ENCODE results near the gene PNPLA6.
"Not testable (repeated sequence)": the region's sequence is repeated elsewhere in the genome, so short reads cannot be mapped to it uniquely, and the experiment has no call there.

Gene PNPLA6

DNA sequence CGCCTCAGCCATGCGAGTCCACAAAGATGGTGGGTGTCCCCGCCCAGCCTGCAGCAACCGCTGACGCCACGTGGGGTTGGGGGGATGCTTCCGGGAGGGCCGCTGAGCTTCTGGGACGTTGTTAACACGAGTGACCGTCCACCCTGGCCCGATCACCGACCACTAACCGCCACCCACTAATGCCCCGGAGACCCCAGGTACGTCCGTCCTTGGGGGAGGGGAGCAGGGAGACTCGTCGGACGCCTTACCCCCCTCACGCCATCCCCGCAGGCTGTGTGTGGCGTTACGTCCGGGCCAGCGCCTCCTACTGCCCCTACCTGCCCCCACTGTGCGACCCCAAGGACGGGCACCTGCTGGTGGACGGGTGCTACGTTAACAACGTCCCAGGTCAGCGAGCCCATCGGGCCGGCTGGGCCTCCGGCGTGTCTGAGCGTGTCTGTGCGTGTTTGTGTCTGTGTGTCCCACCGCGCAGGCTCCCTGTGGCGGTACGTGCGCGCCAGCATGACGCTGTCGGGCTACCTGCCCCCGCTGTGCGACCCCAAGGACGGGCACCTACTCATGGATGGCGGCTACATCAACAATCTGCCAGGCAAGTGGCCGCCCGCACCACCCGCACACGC is 21.3 kb downstream of the PNPLA6 start:
- DNase-seq, result no peak

DNA sequence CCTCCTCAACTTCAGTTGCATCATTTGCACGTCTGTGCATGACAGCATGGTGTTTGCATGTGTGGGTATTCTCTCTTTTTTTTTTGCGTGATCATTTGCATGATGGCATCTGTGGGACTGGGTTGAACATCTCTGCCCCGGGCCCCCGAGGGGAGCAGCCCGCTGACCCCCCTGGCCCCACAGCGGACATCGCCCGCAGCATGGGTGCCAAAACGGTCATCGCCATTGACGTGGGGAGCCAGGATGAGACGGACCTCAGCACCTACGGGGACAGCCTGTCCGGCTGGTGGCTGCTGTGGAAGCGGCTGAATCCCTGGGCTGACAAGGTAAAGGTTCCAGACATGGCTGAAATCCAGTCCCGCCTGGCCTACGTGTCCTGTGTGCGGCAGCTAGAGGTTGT is 23.1 kb downstream of the PNPLA6 start:
- DNase-seq, result no peak

DNA sequence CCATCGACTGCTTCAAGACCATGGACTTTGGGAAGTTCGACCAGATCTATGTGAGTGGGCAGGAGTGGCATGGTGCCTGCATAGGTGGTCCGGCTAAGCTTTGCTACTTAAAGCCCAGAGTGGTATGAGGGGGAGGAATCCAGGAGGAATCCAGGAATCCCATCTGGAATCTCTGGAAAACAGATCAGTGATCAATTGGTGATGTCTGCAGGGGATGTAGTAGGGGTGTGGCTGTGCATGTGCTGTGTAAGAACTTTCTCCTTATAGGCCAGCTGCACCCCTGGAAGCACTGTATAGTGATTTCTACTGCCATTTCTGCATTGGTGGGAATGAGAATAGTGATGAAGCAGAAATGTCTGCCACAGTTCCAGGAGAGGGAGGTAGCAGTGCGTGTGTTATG is 23.6 kb downstream of the PNPLA6 start:
- no peak for DNase-seq

DNA sequence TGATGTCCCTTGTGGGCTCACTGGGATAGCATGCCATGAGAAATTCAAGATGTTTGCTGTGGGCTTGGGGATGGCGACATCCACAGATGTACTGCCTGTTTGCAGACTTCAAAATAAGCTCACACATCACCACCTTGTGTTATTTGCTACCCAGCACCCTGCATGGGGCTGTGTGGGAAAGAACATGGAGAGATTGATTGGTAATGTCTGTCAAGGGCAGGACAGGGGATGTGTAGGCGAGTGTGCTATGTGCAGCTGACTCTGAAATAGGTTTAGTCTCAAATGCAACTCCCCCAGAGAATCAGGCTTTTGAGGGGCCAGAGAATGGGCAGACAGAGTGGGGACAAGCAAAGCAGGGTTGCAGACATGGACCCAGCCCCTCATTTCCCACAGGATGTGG is 24.7 kb downstream of the PNPLA6 start:
- DNase-seq, result no peak

DNA sequence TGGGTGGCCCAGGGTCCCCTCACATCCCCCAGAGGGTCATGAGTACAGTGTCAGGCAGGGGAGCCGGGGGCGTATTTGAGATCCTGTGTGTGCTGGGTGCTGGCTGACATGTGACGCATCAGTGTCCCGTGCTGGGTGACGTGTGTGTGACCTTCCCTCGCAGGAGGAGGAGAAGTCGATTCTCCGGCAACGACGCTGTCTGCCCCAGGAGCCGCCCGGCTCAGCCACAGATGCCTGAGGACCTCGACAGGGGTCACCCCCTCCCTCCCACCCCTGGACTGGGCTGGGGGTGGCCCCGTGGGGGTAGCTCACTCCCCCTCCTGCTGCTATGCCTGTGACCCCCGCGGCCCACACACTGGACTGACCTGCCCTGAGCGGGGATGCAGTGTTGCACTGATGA is 25.8 kb downstream of the PNPLA6 start:
- DNase-seq, result no peak

DNA sequence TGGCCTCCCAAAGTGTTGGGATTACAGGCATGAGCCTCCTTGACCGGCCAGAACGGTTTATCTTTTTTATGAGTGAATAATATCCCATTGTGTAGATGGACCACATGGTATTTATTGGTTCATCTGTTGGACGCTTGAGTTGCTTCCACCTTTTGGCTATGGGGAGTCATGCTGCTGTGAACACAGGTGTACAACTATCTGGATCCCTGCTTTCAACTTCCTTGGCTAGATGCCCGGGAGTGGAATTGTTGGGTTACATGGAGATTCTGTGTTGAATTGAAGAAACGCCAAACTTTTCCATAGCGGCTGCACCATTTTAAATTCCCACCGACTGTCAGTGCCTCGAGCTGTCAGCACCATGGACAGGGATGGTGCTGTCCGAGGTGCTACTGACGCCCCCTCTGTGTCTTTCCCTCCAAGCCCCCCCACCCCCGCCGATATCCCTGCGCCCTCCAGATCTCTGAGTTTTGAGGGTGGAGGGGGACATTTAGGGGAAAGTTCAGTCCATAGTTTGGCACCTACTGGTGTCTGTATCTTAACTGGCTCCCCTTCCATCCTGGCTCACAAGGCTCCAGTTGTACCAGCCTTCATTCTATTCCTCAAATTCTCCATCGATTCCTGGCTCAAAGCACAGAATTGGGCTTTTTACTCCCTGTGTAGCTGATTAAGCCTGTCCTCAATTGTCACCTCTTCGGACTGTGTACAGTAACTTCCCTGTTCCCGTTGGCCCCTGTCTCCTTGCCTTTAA is 27.3 kb downstream of the PNPLA6 start:
- no peak for DNase-seq

DNA sequence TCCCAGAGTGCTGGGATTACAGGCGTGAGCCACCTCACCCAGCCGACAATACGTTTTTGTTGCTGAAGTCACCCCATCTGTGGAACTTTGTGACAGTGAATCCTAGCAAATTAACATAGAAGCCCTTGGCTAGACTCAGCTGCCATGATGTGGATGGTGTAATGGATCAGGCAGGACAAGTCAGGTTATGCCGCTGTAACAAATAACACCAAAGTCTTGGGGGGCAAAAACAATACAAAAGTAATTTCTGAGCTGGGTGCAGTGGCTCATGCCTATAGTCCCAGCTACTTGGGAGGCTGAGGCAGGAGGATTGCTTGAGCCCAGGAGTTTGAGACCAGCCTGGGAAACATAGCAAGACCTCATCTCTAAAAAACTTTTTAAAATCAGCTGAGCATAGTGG is 29.3 kb downstream of the PNPLA6 start:
- DNase-seq, result no peak

DNA sequence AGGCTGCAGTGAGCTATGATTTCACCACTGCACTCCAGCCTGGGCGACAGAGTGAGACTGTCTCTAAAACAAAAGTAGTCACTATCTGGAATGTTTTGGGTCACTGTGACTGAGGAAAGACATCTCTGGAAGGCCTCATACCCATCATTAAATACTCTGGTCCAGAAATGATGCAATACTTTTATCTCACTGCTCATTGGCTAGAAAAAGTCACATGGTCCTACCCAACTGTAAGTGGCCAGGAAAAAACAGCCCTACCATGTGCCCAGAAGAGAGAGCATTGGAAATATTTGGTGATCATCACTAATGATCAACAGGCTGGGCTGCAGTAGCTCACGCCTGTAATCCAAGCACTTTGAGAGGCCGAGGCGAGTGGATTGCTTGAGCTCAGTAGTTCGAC is 29.8 kb downstream of the PNPLA6 start:
- no peak for DNase-seq

DNA sequence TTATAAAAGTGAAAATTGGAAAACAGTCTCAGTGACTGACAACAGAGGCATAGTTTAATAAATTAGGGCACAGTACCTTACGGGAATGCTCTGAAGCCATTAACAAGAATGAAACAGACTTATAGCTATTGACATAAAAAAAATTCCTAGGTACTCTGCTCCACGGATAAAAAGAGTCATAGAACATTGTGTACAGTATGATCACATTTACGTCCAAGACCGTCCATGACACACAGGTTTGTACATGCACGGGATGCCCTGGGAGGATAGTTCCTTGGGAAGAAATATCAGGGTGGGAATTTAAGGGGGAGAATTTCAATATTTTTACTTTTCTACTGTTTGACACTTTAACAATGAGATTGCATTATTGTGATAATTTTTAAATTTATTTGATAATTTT is 35.2 kb downstream of the PNPLA6 start:
- DNase-seq, result no peak

DNA sequence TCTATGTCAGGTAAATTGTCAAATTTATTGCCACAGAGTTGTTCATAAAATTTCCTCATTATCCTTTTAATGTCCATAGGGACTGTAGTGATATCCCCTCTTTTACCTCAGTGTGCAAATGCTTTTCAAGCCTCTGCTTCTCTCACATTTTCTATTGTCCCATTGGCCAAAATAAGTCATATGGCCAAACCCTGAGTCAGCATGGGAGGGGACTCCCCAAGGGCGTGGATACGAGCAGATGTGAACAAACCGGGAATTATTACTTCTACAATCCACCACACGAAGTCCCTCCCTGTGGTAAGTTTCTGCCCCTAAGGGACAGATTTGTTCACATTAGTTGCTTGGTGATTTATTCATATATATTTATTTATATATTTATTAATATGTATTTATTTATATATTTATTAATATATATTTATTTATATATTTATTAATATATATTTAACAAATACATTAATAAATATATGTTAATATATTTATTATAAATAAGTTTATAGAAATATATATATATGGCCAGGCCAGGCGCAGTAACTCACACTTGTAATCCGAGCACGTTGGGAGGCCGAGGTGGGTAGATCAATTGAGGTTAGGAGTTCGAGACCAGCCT is 40.0 kb downstream of the PNPLA6 start:
- peak; percentile 78 for DNase-seq

DNA sequence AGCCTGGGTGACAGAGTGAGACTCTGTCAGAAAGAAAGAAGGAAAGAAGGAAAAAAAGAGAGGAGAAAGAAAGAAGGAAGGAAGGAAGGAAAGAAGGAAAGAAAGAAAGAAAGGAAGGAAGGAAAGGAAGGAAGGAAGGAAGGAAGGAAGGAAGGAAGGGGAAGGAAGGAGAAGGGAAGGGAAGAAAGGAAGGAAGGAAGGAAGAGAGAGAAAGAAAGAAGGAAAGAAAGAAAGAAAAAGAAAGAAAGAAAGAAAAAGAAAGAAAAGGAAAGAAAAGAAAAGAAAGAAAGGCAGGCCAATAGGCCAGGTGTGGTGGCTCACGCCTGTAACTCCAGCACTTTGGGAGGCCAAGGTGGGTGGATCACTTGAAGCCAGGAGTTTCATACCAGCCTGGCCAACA is 41.9 kb downstream of the PNPLA6 start:
- DNase-seq, result not testable (repeated sequence)

DNA sequence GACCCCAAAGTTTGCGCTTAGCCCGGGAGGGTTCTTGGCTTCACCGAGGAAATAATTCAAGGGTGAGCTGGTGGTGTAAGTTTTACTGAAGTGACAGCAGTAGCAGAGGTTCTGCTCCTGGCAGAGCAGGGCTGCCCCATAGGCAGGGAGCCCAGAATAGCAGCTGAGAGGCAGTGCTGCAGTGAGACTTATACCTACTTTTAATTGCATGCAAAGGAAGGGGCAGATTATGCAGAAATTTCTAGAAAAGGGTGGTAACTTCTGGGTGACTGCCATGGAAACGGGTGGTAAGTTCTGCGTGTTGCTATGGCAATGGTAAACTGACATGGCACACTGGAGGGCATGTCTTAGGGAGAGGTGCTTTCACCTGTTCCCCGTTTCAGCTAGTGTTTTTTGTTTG is 42.6 kb downstream of the PNPLA6 start:
- DNase-seq, result no peak

DNA sequence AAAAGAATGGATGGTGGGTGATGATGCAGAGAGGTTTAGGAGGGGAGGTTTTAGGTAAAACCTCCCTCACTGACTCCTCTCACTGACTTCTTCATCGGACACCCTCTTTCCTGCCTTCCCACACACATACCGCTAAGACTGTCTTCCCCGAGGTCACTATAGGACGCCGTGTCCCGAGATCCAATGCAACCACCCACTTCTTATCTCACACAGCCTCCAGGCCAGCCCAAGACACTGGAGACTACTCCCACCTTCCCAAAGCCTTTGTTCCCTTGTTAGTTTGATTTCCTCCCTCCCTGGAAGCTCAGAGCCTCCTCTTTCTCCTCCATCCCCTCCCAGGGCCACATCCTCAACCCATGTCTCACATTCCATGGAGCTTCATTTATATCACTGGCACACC is 43.7 kb downstream of the PNPLA6 start:
- no peak for DNase-seq

DNA sequence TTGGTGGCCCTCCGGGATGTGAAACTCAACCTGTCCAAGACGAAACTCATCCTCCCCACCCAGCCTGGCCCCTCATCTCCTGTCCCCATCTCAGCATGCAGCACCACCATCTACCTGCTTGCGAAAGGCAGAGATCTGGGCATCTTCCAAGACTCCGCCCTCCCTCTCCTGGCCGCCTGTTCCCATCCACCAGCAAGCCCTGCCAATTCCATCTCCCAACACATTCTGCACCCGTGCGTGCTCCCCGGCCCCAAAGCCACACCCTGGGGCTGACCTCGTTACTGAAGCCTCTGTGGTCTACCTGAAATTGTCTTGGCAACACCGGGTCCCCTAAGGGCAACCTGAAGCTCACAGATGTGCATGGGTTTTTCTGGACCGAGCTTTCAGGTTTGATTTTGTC is 46.9 kb downstream of the PNPLA6 start:
- no peak for DNase-seq

DNA sequence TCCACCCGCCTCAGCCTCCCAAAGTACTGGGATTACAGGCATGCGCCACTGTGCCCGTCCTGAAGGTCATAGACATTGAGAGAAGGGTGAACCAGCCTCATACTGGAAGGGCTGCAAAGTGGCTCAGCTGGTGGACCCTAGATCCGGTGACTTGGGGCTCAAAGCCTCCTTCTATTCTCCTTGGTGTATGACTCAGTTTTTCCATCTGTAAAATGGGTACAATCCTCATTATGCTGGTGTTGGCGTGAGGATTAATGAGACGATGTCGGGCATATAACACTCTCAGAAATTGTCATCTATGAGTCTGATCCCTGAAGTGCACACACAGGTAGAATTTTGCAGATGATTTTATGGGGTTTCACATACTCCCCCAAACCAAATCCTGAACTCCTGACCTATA is 54.3 kb downstream of the PNPLA6 start:
- DNase-seq, result no peak

DNA sequence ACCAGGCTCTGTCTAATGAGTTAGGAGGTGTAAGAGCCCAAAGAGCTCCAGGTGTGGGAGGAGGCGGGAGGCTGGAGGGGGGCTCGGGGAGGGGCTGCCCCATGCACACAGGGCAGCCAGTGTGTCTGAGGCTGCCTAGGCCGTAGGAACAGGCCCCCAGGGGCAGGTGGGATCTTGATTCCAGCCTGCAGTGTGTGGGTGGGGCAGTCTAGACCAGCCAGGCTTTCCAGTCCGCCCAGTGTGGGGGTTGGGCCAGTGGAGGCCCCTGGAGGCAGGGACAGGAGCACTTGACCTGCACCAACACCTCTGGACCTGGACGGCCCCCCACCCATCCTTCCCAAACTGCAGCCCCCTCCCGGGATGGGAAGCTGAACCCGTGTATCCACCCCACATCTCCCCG is 54.7 kb downstream of the PNPLA6 start:
- no peak for DNase-seq

DNA sequence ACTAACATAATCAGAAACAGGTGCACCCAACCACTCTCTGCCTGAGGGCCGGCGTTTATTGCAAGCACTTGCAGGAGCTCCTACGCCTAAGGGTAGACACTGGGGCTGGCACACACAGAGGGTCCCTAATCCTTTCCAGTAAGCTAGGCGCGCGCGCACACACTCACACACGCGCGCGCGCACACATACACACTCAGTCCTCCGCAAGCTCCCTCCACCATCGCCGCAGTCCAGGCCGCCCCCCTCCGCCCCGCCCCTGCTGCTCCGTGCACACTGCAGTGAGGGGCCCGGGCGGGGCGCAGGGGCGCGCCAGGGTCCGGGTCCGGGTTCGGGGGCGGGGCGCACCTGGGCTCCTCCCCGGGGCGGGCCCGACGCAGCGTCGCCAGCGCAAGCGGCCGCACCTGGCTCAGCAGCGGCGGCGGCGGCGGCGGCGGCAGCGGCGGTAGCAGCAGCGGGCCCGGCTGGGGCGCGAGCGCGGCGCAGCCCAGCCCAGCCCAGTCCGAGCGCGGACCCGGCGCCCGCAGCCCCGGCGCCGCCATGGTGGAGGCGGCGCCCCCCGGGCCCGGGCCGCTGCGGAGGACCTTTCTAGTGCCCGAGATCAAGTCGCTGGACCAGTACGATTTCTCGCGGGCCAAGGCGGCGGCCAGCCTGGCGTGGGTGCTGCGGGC is 60.1 kb downstream of the PNPLA6 start, which contains the start of gene CAMSAP3:
TSS of gene CAMSAP3 (plus strand) at position 398 of the 668 bp plus-strand sequence. CDS start at position 538, 140 bp downstream.
- no peak for DNase-seq

DNA sequence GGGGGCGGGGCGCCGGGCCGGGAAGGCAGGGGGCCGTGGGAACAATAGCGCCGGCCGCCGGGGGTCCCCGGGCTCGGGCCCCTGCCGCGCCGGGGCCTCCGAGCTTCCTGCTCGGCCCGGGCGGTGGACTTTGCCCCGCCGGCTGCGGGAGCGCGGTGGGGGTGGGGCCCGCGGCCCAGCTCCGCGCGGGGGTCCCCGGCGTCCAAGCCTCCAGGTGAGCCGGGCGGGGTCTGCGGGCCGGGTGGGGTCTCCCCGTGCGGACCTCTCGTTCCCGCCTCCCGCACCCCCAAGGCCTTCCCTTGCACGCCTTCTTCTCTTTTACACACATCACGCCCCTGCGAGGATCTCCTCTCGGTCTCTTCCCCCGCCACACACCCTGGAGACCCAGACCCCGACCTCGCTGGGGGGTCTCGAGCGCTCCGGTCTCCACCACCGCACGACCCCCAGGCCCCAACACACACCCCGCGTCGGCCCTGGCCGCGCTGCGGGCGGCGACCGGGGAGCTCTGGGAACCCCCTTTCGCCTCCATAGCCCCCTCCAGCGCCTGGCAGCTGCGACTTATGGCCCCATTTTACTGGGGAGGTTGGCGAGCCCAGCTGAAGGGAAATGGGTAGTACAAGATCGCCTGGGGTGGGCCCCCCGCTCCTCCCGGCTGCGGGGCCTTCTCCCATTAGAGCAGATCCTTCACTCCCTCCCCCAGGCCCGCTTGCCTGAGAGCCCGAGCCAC is 60.9 kb downstream of the PNPLA6 start:
- DNase-seq, result no peak

DNA sequence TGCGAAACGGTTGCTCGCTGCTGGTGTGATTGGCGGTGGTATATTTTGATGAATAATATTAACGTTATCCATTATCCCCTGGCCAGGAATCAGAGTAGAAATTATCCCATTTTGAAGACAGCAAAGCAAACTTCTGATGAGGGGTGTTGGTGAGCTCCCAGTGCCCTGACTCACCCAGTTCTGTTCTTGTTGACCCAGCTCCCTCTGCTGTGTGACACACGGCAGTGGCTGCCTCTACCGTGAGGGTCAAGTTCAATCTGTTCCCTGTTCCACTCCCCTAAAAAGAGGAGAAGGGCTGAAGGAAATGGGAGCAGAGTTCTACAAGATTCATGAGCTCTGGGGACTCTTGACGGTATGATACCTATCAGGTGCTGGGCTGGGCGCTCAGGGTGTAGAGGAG is 62.2 kb downstream of the PNPLA6 start:
- DNase-seq, result no peak

DNA sequence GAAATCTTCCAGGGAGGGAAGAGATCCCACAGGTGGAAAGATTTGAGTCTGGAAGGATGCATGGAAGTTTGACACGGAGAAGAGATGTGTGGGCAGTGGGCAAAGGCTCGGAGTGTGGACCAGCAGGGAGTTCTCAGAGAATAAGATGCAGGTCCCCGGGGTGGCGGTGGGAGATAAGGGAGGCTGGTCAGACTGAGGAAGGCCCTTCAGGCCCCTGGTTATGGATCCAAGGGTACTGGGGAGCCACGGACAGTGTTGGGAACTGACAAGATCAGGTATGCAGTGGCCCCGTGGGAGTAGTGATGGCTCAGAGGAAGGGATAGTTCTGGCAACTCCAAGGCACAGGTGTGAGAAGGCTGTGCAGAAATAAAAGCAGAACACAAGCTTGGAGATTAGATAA is 62.7 kb downstream of the PNPLA6 start:
- no peak for DNase-seq

DNA sequence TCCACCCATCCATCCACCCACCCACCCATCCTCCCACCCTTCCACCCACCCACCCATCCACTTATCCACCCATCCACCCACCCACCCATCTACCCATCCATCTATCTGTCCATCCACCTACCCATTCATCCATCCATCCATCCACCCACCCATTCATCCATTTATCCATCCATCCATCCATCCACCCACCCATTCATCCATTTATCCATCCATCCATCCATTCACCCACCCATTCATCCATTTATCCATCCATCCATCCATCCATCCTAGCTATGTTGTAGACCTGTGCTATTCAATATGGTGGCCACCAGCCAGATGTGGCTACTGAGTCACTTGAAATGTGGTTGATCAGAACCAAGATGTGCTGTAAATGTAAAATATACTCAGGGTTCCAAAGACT is 65.2 kb downstream of the PNPLA6 start:
- no peak for DNase-seq

DNA sequence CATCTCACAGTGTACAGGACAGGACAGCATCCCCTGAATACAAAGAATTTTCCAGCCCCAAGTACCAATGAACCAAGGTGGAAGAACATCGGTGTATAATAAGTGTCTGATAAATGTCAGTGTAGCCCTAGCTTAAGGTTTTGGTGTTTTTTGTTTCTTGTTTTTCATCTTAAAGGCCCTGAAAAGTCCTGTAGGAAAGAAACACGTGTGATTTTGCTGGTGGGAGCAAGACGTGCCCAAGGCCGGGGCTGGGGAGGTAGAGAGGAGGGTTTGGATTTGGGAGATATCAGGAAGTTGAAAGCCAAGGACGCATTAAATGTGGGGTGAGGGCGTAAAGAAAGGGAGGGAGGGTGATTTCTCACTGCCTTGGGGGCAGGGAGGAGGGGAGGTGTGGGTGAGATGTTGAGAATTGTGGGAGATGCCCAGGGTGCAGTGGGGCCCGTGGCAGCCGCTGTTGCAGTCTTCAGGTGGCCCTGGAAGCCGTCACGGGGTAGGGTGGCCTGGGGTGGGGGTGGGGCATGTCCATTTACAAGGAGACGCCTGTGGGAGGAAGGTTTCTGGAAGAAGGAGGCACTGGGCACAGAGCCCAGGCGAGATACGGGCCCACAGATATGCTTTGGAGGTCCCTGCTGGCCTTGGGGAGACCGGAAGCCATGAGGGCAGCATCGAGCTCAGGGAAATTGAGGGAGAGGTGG is 66.9 kb downstream of the PNPLA6 start:
- DNase-seq, result no peak

Measured in MV-4-11 (cell line).